GF-D8 (cell line): ENCODE measurements around the gene TMIGD2.
A peak's percentile ranks its signal among the peaks of the same experiment; 100 is the strongest.
"Not testable (repeated sequence)": the region's sequence is repeated elsewhere in the genome, so short reads cannot be mapped to it uniquely, and the experiment has no call there.

Experiments
- DNase-seq: peaks from one replicate; lab custom pipeline; 2025; lab: John Stamatoyannopoulos, UW

TMIGD2 gene

DNA sequence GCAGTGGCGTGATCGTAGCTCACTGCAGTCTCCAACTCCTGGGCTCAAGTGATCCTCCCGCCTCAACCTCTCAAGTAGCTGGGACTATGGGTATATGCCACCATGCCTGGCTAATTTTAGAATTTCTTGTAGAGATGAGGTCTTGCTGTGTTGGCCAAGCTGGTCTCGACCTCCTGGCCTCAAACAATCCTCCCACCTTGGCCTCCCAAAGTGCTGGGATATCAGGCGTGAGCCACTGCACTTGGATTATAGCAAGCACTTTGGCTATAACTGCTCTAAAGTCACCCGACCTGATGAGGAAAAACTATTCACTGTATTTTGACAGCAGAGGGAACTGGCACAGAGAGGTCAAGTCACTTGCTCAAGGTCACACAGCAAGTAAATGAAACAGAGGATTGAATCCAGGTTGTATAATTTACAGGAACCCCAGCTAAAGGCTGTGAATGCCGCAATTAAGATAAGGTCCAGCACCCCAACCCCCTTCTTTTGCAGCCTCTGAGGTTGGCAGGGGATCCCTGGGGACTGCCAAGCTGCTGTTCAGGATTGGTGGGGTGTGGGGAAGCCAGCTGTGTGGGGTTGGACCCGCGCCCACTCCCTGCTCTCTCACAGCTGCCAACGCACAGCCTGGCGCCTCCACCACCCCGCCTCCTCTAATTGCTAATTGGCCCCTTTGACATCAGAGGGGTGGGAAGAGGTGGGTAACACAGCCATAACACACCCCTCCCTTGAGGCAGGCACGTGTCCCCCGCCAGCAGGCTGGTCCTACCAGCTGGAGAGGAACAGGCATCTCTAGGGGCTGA, 6.0 kb downstream of the TMIGD2 start:
- DNase-seq, result no peak

DNA sequence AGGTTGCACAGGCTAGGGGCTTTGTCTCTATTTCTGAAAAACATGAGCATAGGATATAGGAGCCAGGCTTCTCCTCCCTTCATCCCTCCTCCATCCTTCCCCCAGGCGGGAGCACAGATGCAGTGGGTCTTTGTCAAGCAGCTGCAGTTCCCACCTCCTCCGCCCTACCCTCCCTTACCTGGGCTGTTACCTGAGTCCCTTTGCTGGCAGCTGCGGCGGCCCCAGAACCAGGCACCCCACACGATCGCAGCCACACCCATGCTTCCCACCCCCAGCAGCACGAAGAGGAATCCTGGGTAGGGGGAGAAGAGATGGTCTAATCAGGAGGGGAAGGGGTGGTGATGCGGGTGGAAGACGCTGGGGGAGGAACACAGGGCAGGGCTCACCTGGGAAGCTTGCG, 7.8 kb downstream of the TMIGD2 start:
- no peak for DNase-seq

DNA sequence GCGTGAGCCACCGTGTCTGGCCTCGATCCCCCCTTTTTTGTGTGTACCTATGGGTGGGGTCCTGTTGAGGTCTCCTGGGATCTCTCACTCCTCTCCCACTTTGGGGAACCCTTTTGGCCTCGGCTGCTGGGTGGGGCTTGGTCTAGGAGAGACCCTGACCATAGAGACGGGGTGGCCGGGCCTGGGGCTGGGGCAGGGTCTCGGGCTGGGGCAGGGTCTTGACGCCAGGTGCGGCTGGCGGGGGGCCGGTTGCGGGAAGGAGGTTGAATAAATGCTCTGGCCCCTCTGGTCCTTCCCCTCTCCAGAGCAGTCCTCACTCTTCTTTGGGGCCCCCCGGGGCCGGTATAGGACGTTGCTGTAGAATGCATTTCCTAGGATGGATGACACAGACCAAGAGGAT, 9.7 kb downstream of the TMIGD2 start:
- no peak for DNase-seq

DNA sequence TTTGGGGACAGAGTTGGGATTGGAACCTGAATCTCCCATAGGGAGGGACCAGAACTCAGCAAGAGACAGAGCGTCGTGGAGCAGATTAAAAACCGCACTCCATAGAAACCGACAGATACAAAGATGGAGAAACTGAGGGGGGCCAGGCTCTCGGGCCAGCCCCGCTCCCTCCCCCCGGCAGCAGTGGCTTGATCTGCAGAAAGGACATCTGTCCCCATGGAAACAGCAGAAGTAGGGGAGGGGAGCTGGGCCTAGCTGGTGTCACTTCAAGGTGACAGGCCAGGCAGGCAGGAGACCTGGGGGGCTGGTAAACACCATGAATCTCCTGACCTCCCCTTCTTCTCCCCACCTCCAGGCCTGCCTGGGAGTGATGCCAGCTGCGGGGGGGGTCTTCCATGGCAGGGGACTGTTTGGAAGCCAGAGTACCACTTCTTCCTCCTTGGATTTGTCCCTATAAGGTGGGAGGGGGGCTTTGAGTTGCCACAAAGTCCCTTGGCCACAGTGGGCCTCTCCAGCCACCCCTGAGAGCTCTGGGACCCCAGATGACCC, 10.9 kb downstream of the TMIGD2 start:
- DNase-seq, result no peak

DNA sequence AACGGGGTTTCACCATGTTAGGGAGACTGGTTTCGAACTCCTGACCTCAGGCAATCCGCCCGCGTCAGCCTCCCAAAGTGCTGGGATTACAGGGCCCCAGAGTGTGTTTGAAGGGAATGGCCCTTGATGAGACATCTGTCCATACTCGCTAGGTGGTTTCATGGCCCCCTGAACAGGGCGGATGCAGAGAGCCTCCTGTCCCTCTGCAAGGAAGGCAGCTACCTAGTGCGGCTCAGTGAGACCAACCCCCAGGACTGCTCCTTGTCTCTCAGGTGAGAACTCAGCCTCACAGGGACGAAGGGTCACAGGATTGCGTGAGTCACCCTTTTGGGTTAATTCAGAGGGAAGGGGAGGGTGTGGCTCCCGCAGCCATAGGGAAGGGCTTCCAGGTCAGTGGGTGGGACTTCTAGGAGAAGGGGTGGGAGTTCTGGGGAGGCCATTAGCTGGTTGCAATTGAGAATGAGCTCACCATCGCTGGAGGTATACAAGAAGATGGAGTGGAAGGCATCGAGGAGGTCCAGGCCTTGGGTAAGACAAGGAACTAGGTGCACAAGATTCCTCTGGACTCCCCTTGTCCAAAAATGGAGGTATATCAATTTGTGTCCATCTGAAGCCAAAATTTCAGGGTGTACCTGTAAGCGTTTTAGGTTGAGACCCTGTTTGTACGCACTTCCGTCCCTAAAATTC, 14.0 kb downstream of the TMIGD2 start:
- no peak for DNase-seq

DNA sequence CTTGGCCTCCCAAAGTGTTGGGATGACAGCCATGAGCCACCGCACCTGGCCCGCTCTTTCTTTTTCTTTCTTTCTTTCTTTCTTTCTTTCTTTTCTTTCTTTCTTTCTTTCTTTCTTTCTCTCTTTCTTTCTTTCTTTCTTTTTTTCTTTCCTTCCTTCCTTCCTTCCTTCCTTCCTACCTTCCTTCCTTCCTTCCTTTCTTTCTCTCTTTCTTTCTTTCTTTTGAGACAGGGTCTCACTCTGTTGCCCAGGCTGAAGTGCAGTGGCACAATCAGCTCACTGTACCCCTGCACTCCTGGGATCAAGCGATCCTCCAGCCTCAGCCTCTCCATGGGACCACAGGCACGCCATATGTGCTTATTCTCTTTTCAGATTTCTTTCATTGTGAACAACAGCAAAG, 16.0 kb downstream of the TMIGD2 start:
- DNase-seq, result not testable (repeated sequence)

DNA sequence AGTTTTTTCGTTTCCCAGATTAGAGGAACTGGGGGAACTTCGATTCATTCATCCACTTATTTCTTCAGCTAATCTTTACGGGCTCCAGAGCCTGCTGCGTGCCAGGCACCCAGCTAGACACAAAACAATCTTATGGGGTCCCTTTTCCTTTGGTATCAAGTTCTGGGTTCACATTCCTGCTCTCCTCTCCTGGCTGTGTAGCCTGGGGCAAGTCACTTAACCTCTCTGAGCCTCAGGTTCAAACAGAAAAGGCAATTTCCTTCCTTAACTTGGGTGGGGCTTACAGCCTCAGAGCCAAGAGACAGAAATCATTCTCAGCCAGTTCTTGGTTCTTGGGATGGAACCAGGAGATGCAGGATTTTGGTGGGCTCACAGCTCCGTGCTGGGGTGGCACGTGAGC, 17.2 kb downstream of the TMIGD2 start:
- no peak for DNase-seq

DNA sequence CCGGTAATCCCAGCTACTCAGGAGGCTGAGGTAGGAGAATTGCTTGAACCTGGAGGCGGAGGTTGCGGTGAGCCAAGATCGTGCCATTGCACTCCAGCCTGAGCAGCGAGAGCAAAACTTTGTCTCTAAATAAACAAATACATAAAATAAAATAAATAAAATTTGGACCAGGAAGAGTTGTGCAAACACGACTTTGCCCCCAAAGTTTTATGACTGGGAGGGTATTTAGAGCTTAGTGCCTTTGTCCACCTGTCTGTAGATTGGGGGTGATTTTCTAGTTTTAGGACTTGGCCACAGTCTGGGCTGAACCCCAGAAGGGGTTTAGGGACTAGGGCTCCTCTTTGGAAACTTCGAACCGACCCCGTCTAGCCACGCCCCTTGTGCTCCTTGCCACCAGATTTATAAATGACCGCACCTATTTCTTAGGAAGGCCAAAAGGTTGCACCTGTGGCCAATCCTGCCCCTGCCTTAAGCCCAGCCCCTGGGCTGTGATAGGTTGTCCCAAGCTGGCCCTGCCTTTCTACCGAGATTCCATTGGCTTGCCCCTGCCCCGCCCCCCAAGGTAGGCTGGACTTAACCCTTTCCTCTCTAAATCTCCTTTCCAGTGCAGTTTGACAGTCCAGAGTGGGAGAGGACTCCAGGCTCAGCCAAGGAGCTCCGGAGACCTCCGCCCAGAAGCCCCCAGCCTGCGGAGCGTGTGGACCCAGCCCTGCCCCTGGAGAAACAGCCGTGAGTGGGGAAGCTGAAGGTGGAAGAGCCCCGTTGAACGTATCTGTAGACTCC, 17.8 kb downstream of the TMIGD2 start:
- DNase-seq, result no peak

DNA sequence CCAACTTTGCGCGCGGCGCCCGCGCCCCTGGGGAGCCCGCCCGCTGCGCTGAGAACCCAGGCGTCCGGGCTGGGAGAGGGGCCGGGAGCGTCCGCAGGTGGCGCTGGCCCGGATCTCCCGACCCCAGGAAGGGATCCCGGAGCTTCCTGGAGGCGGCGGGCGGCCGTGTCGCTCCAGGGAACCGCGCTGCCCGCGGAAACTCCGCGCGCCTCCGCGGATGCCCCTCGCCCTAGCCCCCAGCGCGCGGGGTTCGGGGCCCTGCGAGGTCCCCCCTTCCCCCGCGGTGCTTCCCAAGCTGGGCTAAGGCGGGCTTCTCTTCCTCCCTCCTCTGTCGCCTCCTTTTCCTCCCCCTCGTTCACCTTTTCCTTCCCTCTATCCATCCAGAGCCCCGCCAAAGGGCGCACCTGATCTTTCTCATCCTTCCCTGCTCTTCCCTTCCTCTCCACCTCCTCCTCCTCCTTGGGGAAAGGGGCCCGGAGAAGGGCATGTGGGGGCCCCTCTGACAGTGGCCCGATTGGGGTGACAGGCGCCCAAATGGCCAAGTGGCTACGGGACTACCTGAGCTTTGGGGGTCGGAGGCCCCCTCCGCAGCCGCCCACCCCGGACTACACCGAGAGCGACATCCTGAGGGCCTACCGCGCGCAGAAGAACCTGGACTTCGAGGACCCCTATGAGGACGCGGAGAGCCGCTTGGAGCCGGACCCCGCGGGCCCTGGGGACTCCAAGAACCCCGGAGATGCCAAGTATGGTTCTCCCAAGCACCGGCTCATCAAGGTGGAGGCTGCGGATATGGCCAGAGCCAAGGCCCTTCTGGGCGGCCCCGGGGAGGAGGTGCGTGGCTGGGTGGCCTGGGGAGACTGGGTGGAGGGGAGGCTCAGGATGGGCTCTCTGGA, 22.4 kb downstream of the TMIGD2 start:
- no peak for DNase-seq

DNA sequence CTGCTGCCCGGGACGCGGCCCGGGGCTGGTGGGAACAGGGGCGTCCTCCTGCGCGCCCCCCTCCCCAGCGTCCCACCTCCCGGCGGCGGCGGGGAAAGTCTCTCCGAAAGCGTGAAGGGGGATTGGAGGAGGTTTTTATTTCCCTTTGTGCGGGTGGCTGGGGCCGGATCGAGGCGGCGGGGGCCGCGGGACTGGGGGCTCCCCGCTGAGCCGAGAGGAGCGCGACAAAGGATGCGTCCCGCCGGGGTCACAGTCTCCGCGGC, 23.0 kb downstream of the TMIGD2 start:
- no peak for DNase-seq

DNA sequence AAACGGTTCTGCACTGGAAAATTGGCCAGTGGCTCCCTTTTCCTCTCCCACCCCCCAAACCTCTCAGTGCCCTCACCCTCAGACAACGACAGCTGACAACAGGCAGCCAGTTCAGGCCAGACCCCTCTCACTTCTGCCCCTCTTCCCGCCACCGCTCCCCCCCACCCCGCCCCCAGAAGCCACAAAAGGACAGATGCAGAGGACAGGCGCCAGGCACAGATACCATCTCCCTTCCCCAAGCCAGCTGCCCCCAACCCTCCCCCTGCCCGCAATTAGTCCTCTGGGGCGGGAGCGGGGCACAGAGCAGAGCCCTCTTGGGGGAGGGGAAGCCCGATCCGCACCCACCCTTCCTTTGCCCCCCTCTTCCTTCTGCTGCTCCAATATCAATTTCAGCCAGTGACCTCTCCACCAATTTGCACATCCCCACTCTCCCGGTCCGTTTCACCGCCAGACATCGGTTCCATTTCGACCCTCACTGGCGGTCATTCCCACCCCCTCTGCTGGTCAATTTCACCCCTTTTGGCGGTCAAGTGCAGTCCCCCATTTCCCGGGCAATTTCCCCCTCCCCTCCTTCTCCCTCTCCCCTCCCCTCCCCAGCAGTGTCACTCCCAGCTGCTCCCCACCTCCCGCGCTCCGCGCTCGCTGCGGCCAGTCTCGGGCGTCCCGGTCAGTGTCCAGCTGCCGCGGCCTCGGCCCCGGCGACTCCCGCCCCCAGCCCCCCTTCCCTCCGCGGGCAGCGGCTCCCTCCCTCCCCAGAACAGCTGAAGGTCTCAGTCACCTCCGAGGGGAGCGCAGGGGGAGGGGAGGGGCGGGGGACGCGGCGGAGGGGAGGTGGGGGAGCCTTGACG, 23.5 kb downstream of the TMIGD2 start, which contains the start of gene SHD:
TSS of gene SHD (plus strand) at position 848 of the 848 bp plus-strand sequence. CDS start 798 bp downstream, outside the sequence.
- no peak for DNase-seq

DNA sequence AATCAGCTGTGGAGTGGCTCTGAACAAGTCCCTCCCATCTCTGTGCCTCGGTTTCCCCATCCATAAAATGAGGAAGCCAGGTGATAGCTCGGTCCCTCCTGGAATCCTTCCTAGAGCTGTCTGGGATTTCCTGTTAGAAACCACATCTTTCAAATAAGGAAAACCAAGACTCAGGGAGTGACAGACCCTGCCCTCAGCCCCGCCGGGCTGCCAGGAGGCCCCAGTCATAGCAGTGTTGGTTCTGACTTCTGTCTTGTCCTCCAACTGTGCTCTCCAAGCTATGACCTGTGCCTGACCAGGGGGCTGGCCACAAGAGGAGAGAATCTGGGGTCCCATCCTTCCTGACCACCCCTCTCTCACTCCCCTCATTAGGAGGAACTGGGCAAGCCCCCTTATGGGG, 24.2 kb downstream of the TMIGD2 start:
- DNase-seq, result no peak

DNA sequence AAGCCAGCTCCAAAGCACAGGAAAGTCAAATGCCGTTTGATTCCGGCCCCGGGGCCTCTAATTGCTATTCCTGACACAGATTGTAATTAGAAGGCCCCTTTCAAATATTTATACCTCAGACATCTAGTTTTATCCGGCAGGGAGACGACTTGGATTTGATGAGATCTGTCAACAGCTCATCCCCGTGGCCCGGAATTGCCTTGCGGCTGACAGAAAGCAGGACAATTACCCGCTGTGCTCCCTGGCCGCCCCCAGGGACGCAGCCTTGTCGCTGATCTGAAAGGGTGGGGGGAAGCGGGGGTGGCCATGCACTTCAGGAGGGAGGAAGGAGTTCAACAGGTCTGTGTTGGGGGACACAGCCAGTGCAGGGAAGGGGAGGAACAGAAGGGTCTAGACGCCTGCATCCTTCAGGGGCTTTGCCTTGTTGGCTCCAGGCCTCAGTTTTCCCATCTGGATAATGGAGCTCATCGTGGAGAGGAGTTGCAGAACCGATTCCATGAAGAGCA, 24.9 kb downstream of the TMIGD2 start:
- no peak for DNase-seq

DNA sequence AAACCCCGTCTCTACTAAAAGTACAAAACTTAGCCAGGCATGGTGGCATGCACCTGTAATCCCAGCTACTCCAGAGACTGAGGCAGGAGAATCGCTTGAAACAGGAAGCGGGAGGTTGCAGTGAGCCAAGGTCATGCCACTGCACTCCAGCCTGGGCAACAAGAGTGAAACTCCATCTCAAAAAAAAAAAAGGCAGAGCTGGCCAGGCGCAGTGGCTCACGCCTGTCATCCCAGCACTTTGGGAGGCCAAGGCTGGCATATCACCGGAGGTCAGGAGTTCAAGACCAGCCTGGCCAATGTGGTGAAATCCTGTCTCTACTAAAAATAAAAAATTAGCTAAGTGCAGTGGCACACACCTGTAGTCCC, 27.9 kb downstream of the TMIGD2 start:
- not testable (repeated sequence) for DNase-seq

DNA sequence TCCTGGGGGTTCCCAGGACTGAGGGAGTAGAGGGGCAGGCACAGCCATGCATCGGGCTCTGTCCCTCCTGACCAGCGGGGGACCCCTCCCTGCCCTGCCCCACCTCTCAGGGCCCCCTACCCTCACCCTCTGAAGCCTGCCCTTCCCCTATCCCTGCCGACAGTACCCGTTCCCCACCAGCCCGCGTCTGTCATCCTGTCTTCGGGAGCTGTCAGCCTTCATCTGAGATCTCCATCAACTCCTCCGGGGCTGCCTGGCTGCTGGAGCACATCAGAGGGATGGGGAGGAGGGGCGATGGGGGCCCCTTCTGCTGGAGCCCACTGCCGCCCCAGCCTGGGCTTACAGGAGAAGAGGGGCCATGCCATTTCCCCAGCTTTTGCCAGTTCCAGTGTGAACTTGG, 29.3 kb downstream of the TMIGD2 start:
- no peak for DNase-seq

DNA sequence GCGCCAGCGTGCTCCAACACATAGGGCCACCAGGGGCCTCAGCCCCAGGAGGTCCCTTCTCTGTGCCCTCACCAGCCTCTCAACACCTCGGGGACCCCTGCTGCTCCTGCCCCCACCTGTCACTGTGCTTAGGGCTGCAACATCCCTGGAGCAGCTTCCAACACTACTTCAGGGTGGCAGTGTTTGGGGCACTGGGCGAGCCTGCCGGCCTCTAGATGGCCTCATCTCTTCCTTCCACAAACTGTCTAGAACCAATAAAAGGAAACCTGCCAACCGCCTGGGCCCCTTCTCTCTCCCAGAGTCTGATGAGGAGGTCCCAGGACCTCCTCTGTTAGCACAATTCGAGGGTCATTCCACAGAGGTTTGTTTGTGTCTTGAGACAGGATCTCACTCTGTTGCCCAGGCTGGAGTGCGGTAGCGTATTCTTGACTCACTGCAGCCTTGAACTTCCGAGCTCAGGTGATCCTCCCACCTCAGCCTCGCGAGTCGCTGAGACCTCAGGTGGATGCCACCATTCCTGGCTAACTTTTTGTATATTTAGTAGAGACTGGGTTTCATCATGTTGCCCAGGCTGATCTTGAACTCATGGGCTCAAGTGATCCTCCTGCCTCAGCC, 33.3 kb downstream of the TMIGD2 start:
- no peak for DNase-seq

DNA sequence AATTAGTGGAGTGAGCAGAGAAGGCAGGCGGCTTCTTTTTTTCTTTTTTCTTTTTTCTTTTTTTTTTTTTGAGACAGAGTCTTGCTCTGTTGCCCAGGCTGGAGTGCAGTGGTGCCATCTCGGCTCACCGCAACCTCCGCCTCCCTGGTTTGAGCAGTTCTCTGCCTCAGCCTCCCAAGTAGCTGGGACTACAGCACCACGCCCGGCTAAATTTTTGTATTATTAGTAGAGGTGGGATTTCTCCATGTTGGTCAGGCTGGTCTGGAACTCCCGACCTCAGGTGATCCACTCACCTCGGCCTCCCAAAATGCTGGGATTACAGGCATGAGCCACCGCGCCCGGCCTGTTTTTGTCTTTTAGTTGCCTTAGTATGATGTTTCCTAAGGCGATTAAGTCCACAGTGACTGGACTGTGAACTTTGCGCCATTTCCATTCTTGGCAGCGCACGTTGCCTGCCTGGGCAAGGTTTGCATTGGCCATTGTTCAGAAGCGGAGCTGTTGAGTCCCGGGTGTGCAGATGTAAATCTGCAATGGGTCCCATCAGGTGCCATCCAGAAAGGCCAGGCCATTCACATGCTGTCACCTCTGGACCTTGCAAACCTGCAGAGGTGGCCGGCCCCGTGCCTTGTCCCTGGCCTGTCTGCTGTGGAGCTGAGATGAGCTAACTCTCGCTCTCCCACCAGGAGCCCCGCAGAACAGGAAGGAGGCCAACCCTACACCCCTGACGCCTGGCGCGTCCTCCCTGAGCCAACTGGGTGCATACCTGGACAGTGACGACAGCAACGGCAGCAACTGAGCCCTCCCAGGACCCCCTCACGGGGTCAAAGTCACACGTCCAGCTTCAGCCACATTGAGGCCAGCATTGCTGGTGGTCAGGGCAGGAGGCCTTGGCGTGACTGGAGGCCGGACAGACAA, 34.0 kb downstream of the TMIGD2 start:
- DNase-seq, result no peak

DNA sequence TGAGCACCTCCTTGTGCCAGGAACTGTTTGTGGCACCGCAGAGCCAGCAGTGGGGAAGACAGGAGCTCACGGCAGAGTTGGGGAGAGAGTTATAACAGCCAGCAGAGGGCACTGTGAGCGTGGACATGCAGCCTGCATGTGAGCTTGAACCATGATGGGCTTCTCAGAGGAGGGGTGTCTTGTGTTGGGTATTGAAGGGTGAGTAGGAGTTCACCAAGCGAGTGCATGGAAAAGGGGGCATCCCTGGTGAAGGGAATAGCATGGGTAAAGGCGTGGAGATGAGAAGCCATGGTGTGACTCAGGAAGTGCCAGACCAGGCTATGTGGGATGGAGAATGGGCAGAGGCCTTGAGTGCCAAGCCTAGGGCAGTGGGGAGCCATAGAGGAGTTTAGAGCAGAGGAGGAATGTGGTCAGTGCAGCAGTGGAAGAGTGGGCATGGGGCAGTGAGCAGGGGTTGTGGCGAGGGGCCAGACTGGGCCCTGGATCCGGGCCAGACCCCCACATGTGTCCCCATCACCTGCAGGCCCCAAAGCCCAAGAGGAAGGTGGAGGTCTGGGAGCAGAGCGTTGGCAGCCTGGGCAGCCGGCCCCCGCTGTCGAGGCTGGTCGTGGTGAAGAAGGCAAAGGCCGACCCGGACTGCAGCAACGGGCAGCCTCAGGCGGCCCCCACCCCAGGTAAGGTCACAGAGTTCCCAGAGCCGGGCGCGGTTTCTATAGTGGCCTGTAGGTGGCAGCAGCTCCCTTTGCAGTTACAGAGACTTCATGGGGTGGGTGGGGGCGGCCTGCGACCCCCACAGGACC, 34.9 kb downstream of the TMIGD2 start:
- peak; percentile 38 for DNase-seq
